ENCODE results near the gene CYP2A13. TPM values are rescaled to one million over a fixed set of nuclear protein-coding genes. Genes with fewer than 3 reads are reported as not detected.

Gene CYP2A13
- not detected in 5 replicates for total RNA-seq (2022; extraction: Qiagen RNA extraction; ENCODE audit: low read depth)

GRCh38 chr19:41088151-41088550, at the start of gene CYP2A13:
TSS of gene CYP2A13 (plus strand) at chr19:41088451. CDS start at chr19:41088472, 21 bp downstream.

GRCh38 chr19:41114132-41114531, 25.9 kb downstream of the CYP2A13 start, which contains the start of gene CYP2F1:
TSS of gene CYP2F1 (plus strand) at chr19:41114432. CDS start at chr19:41116189, 1,757 bp downstream.

Other genes starting within 250 kb of the CYP2A13 start
- not detected in 5 replicates for gene CYP2A6, start 238.0 kb upstream of the CYP2A13 start, total RNA-seq (2022; extraction: Qiagen RNA extraction; ENCODE audit: low read depth)
- gene CYP2A7, start 206.2 kb upstream of the CYP2A13 start, total RNA-seq (2022; extraction: Qiagen RNA extraction; ENCODE audit: low read depth), result not detected in 5 replicates
- not detected in 5 replicates for gene CYP2B6, start 97.2 kb upstream of the CYP2A13 start, total RNA-seq (2022; extraction: Qiagen RNA extraction; ENCODE audit: low read depth)
- gene CYP2F1, start 26.0 kb downstream of the CYP2A13 start, total RNA-seq (2022; extraction: Qiagen RNA extraction; ENCODE audit: low read depth), result not detected in 5 replicates
- 16.4 to 27.1 TPM (median 24.1 TPM) in 5 replicates for gene CYP2S1, start 104.8 kb downstream of the CYP2A13 start, total RNA-seq (2022; extraction: Qiagen RNA extraction; ENCODE audit: low read depth)
- 97.4 to 134 TPM (median 119 TPM) in 5 replicates for gene AXL, start 130.8 kb downstream of the CYP2A13 start, total RNA-seq (2022; extraction: Qiagen RNA extraction; ENCODE audit: low read depth)
- 302 to 342 TPM (median 315 TPM) in 5 replicates for gene HNRNPUL1, start 175.9 kb downstream of the CYP2A13 start, total RNA-seq (2022; extraction: Qiagen RNA extraction; ENCODE audit: low read depth)
- gene CCDC97, start 221.7 kb downstream of the CYP2A13 start, total RNA-seq (2022; extraction: Qiagen RNA extraction; ENCODE audit: low read depth), result 27.6 to 48.1 TPM (median 43.8 TPM) in 5 replicates